ENCODE results near the gene MMP24. TPM values are rescaled to one million over a fixed set of nuclear protein-coding genes. Genes with fewer than 3 reads are reported as not detected.

The MMP24 gene
- total RNA-seq, 1 experiment from 2014 or later = 8.2 TPM

- TF ChIP-seq, protein P1, sequence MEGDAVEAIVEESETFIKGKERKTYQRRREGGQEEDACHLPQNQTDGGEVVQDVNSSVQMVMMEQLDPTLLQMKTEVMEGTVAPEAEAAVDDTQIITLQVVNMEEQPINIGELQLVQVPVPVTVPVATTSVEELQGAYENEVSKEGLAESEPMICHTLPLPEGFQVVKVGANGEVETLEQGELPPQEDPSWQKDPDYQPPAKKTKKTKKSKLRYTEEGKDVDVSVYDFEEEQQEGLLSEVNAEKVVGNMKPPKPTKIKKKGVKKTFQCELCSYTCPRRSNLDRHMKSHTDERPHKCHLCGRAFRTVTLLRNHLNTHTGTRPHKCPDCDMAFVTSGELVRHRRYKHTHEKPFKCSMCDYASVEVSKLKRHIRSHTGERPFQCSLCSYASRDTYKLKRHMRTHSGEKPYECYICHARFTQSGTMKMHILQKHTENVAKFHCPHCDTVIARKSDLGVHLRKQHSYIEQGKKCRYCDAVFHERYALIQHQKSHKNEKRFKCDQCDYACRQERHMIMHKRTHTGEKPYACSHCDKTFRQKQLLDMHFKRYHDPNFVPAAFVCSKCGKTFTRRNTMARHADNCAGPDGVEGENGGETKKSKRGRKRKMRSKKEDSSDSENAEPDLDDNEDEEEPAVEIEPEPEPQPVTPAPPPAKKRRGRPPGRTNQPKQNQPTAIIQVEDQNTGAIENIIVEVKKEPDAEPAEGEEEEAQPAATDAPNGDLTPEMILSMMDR (IDR thresholded peaks at IDR 0.05; ENCODE audit: unreplicated experiment) = no peak
- Mint-ChIP-seq H3K27ac (ENCODE audit: unreplicated experiment) (no peak overlapping the region), H3K27me3 (ENCODE audit: unreplicated experiment) (peaks cover 30% of the 10 kb centered on the region), H3K9me3 (ENCODE audit: low read depth, unreplicated experiment) (no peaks in the 10 kb centered on the region), H3K4me1 (ENCODE audit: low read depth, unreplicated experiment) (peaks cover 8% of the 10 kb centered on the region), H3K4me3 (ENCODE audit: low read depth, unreplicated experiment) (no peak overlapping the region), H3K36me3 (ENCODE audit: insufficient read depth, unreplicated experiment) (no peaks in the 10 kb centered on the region)
- intact Hi-C loops (cut with micrococcal nuclease; ENCODE audit: unreplicated experiment) = no loop called here
- BruUV-seq (replicated peaks) = no TSS peak
- no peak for DNase-seq
- CTCF ChIA-PET = interaction anchor here (1.6 to 1.7 kb wide), 2 partner anchors 10 kb away, joined by 3 to 4 read pairs; no protein-coding TSS in a partner anchor
Measured at GRCh38 chr20:35296101-35296554, 69.6 kb downstream of the MMP24 start.

DNA sequence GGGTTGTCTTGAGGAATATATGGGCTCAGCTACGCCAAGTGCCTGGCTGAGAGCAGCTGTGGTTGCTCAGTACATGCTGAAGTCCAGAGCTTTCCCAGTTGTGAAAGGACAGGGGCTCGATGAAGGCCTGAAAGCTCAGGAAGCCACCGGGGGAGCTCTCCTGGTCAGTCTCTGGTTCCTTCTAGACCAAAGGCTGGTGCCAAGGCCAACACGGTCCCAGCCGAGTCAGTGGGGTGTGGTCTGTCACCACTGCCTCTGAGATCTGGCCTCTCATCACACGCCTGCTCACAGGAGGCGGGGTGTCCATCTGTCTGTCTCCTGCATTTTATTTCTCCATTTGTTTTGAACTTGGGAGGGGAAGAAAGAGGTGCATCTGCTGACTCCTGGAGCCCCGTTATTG is 70.7 kb downstream of the MMP24 start:
- DNase-seq = no peak
- CTCF ChIA-PET = interaction anchor here (1.6 to 1.7 kb wide), 2 partner anchors 9 to 11 kb away, joined by 3 to 4 read pairs; no protein-coding TSS in a partner anchor
- Mint-ChIP-seq H3K4me3 (ENCODE audit: low read depth, unreplicated experiment) (no peak overlapping the region), H3K27ac (ENCODE audit: unreplicated experiment) (no peak overlapping the region), H3K36me3 (ENCODE audit: insufficient read depth, unreplicated experiment) (no peaks in the 10 kb centered on the region), H3K27me3 (ENCODE audit: unreplicated experiment) (peaks cover 30% of the 10 kb centered on the region), H3K9me3 (ENCODE audit: low read depth, unreplicated experiment) (no peaks in the 10 kb centered on the region), H3K4me1 (ENCODE audit: low read depth, unreplicated experiment) (peaks cover 19% of the 10 kb centered on the region)
- intact Hi-C loops (cut with micrococcal nuclease; ENCODE audit: unreplicated experiment) = no loop called here
- TF ChIP-seq, protein P1 (IDR thresholded peaks at IDR 0.05; ENCODE audit: unreplicated experiment) = no peak
- no TSS peak for BruUV-seq (replicated peaks)

- BruUV-seq (replicated peaks) = no TSS peak
- Mint-ChIP-seq H3K4me1 (ENCODE audit: low read depth, unreplicated experiment) (peaks cover 24% of the 10 kb centered on the region), H3K36me3 (ENCODE audit: insufficient read depth, unreplicated experiment) (no peaks in the 10 kb centered on the region), H3K4me3 (ENCODE audit: low read depth, unreplicated experiment) (no peak overlapping the region), H3K9me3 (ENCODE audit: low read depth, unreplicated experiment) (no peaks in the 10 kb centered on the region), H3K27me3 (ENCODE audit: unreplicated experiment) (peaks cover 25% of the 10 kb centered on the region), H3K27ac (ENCODE audit: unreplicated experiment) (no peak overlapping the region)
- intact Hi-C loops (cut with micrococcal nuclease; ENCODE audit: unreplicated experiment) = no loop called here
- TF ChIP-seq, protein P1 (IDR thresholded peaks at IDR 0.05; ENCODE audit: unreplicated experiment) = no peak
- no peak for DNase-seq
- CTCF ChIA-PET = interaction anchor here (1.3 to 1.7 kb wide), 3 partner anchors 8 to 13 kb away, joined by 3 to 4 read pairs (median 3); partner anchors contain the start of gene EIF6
Measured at GRCh38 chr20:35297740-35298139, 71.2 kb downstream of the MMP24 start.

DNA sequence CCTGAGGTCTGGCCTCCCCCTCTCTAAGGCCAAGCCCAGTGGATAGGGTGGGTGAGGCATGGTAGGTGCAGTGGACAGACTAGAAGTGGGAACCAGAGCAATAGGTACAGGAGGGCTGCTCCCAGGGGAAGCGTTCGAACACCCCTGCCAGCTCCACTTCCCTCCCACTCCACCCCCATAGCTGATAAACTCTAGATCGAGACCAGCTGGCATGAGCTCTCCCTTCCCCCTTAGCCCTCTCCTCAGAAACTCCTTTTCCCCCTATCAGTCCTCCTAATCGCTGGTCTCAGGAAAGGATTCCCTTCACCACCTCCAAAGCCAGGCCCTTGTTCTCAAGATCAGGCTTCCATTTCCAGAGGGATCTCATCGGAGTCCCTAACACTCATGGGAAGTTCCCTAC is 71.8 kb downstream of the MMP24 start:
- BruUV-seq (replicated peaks) = no TSS peak
- H3K36me3 Mint-ChIP-seq (ENCODE audit: insufficient read depth, unreplicated experiment) = peaks cover under 1% of the 10 kb centered on the region
- intact Hi-C loops (cut with micrococcal nuclease; ENCODE audit: unreplicated experiment) = no loop called here
- peaks cover 30% of the 10 kb centered on the region for H3K4me1 Mint-ChIP-seq (ENCODE audit: low read depth, unreplicated experiment)
- TF ChIP-seq, protein P1 (IDR thresholded peaks at IDR 0.05; ENCODE audit: unreplicated experiment) = no peak
- no peak for DNase-seq
- H3K4me3 Mint-ChIP-seq (ENCODE audit: low read depth, unreplicated experiment) = no peak overlapping the region
- no peak overlapping the region for H3K27ac Mint-ChIP-seq (ENCODE audit: unreplicated experiment)
- H3K9me3 Mint-ChIP-seq (ENCODE audit: low read depth, unreplicated experiment) = no peaks in the 10 kb centered on the region
- CTCF ChIA-PET = interaction anchor here (0.6 to 1.3 kb wide), 2 partner anchors 14 to 141 kb away, joined by 3 to 7 read pairs; partner anchors contain the start of gene EIF6
- H3K27me3 Mint-ChIP-seq (ENCODE audit: unreplicated experiment) = peaks cover 20% of the 10 kb centered on the region

All from Calu3 (cell line).